H4 (cell line): ENCODE data around the gene PAK2. TPM values are rescaled to one million over a fixed set of nuclear protein-coding genes. Genes with fewer than 3 reads are reported as not detected.
A peak's percentile ranks its signal among the peaks of the same experiment; 100 is the strongest.
"Not testable (repeated sequence)": the region's sequence is repeated elsewhere in the genome, so short reads cannot be mapped to it uniquely, and the experiment has no call there.

Experiments used
- DNase-seq: peaks from one replicate; pipeline ENCODE4 v3.0.0-alpha.2; 2015; ENCODE audit warnings: low spot score
- total RNA-seq: library from RNA; depleted of rRNA; stranded (reverse); fragments of >200 nt; shearing (Covaris generic); gene quantifications from 2 replicates; pipeline ENCODE4 v1.2.3, GENCODE V29; 2014

PAK2 gene
- total RNA-seq, 1 experiment from 2014 or later, result 51.3 TPM

DNA sequence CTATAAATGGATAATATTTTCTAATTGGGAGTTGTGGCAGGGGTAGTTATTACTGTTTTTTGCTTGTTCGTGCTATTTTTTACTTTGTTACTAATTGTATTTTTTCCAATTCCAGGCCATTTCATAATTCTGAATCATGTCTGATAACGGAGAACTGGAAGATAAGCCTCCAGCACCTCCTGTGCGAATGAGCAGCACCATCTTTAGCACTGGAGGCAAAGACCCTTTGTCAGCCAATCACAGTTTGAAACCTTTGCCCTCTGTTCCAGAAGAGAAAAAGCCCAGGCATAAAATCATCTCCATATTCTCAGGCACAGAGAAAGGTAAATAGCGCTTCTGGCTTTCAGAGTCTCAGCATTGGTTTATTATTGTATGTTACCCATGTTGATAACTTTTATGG, 42.9 kb downstream of the PAK2 start:
- DNase-seq, result no peak

DNA sequence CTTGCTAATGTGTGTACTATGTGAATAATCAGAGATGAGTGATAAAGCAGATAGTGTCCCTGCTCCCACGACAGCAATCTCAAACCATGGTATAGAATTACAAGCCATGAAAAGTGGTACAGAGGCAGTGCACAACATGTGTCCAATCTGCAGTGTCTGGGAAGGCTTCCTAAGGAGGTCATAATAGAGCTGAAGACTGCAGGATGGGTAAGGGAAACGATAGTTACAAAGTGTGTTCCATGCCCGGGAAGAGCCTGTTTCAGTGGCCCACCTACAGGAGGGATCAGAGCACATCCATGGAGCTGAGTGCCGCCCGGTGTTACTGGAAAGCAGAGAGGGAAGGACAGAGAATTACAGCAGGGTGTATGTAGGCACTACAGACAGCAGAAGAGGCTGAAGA, 48.9 kb downstream of the PAK2 start:
- DNase-seq, result no peak

DNA sequence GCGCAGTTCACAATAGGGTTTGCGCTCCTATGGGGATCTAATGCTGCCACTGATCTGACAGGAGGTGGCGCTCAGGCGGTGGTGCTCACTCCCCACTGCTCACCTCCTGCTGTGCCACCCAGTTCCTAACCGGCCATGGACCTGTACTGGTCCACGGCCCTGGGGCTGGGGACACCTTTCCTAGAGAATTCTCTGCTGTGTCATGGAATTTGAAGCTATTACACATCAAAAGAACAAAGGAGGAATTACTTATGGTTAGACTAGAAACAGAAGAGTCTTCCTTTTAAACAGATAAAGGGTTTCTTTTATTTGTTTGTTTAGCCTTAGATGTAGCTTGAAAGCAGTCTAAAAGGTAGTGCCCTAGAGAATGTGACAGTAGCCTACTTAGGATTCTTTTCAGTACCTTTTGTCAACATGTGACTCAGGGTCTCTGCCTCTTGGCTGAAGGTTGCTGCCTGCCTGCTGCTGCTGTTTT, 50.3 kb downstream of the PAK2 start:
- no peak for DNase-seq

DNA sequence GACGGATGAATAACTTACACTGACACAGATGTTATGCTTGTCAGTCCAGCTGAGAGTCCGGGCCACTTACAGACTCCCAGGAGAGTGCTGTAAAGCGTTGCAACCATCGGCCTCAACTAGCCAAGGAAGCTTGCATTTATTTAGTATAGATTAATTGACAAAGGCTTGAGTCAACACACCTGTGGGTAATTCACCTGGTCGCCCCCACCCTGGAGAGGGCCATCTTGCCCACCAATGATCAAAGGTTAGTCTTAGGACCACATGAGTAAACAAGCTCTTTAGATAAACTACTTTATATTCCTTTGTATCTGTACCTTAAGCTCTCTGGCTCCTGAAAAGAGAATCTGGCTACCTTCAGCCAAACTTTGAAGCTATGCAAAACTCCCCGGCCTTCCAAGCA, 51.0 kb downstream of the PAK2 start:
- no peak for DNase-seq

DNA sequence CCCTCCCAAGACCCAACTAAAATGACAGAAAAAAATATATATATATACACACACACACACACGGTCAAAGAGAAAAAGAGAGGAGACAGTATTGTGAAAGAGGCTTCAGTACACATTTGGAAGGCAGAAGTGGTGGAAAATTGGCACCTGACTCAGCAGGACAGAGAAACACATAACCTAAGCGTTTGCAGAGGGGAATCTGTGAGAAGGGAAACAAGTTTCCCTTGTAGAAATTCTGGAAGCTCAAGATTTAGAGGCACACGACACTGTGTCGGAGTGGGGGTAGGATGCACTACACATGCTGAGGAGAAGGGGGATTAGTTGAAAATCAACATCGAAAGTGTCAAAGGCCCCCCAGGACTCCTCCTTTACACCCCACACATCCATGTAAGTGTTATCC, 53.1 kb downstream of the PAK2 start:
- peak; percentile 46 for DNase-seq

DNA sequence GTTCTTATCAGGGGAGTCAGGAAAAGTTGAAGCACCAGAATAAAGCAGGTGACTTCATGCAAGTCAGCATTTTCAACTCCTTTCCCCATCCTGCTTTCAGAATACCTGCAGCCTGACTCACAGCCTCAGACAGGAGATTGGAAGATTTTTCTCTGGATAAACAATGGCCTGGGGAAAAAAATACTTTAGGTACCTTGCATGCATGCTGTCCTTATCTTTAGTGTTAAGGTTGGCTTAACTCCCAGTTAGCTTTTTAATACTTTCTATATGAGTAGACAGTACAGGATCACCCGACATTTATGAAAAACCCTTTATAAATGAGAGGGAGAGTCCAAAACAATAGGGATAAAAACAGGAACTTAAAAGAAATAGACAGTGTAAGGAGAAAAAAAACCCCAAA, 53.6 kb downstream of the PAK2 start:
- DNase-seq, result peak; percentile 89

DNA sequence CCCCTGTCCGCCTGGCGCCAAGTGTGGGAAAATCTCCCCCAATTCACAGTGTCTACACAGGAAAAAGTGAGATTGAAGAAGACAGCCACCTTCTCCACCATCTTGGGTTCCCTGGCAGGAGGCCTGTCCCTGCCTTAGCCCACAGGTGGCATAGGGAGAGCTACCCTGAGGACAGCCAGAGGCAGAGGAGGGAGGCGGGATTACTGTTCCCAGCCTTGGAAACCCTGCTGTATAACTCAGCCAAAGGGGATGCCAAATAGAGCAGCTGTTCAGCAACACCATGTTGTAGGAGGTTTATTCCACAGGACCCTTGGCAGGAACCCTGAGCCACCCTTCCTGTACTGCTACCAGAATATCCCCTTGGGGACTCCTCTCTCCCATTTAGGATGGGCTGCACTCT, 54.8 kb downstream of the PAK2 start:
- DNase-seq, result no peak

DNA sequence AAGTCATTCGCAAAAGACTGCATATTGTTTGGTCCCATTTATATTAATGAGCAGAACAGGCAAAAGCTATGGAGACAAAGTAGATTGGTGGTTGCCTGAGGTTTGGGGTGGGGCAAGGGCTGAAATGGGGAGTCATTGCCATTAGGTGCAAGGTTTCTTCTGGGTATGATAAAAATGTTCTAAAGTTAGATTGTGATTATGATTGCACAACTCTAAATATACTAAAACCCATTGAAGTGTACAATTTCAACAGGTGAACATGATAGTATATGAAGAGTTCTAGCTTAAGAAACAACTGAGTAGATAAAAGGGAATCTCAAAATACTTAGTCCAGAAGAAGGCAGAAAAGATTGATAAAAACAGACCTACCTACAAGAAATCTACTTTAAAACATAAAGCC, 56.7 kb downstream of the PAK2 start:
- no peak for DNase-seq

DNA sequence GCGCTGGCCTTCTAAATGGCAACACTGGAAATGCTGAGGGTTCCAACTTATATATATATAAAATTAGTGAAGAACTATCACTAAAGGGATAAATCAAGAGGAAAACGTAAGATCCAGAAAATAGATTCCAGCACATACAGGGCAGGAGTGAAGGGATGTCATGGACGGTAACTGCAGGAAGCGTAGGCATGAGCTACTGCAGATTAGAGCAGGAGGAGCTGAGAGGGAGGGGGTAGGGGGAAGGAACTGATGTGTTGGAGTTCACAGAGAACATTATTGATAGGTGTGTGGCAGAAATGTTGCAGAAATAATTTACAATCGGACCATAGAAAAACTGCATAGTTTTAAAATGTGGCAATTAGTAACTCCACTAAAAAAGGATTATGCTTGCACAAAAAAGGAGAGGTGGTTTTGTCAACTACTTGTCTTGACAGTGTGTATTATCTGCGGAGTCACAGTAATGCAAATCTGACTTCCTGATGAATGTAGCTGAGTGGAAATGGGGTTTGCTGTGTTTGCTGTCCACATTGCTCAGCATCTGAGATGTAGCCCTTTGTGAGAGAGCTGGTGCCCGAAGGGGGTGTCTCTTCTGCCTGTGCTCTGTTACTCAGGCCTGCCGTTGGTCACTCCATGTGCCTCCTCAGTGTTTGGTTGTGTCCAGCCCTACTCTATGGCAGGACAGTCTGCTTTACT, 61.2 kb downstream of the PAK2 start:
- DNase-seq, result no peak

DNA sequence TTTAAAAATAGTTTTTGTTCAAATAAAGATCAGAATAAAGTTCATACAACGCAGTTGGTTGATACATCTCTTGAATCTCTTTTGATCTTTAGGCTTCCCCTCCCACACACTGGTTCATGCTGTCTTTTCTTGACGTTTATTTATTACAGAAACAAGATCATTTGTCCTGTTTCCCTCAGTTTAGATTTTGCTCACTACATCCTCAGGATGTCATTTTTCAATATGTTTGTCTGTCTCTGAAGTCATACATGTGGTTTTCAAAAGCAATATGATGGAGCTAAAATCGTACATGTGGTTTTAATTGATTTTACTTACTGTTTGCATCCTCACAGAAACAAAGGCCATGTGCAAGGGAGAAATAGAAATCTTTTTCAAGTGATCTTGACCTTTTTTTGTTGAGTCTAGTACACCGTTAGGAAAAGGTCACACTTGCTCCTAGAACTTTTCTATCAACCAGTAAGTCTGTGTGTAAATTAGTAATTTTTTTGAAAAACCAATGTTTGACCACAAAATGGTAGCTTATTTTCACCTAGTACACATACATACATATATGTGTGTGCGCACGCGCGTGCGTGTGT, 64.3 kb downstream of the PAK2 start:
- DNase-seq, result no peak

DNA sequence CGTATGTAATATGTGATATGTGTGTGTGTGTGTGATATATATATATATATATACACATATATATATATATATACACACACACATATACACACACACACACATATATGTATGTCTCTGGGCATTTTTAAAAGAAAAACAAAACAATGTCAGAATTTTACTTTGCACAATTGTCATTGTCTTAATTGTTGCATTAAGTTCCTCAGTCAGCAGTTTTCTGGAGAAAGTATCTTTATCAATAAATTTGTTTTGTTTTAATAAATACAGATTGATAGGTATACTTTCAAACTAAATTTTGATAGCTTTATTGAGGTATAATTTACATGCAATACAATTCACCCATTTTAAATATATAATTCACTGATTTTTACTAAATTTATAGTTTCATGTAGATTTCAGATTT, 65.1 kb downstream of the PAK2 start:
- no peak for DNase-seq

DNA sequence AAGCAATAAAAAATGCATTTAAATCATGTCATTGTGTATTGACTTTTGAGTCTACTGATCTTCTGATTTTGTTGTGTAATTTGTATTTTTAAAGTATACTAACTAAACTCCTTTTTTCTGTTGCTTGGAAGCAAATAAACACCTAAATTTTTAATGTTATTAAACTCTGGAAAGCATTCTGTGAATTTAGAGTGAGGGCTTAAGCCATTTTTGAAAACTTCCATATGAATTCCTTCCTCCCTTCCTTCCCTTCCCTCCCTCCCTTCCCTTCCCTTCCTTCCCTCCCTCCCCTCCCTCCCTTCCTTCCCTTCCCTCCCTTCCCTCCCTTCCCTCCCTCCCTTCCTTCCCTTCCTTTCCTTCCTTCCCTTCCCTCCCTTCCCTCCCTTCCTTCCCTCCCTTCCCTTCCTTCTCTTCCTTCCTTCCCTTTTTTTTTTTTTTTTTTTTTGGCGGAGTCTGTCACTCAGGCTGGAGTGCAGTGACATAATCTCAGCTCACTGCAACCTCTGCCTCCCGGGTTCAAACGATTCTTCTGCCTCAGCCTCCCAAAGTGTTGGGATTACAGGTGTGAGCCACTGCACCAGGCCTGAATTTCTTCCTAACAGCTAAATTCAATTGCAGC, 71.4 kb downstream of the PAK2 start:
- no peak for DNase-seq

DNA sequence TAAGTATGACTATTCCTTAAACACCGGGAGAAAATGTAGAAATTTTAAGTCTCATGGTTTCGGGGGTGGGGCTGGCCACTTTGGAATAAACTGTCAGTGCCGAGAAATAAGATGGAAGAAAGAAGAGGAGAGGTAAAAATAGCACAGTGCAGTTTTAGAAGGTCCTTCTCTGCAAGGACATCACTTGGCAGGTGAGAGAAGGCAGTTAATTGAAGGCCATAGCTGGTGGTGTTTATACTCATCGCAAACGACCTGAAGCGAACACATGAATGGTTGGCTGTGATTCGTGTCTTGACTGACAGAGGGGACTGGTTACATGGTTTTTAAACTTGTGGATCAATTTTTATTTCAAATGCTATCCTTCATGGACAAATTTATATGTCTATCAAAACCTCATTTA, 73.2 kb downstream of the PAK2 start:
- DNase-seq, result no peak

DNA sequence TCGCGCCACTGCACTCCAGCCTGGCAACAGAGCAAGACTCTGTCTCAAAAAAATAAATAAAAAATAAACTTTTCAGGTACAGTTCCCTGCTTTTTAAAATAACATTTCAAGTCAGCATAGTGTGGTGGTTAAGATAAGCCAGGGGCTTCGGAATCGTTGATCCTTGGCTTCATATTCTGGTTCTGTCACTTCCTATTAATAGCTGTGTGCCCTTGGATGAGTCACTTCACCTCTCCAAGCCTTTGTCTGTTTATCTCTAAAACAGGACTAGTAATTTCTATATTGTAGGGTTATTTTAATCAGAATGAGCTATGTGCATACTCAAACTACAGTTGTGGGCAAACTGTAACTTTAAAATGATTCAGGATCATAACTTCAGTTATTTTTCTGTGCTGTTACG, 74.2 kb downstream of the PAK2 start:
- DNase-seq, result no peak

DNA sequence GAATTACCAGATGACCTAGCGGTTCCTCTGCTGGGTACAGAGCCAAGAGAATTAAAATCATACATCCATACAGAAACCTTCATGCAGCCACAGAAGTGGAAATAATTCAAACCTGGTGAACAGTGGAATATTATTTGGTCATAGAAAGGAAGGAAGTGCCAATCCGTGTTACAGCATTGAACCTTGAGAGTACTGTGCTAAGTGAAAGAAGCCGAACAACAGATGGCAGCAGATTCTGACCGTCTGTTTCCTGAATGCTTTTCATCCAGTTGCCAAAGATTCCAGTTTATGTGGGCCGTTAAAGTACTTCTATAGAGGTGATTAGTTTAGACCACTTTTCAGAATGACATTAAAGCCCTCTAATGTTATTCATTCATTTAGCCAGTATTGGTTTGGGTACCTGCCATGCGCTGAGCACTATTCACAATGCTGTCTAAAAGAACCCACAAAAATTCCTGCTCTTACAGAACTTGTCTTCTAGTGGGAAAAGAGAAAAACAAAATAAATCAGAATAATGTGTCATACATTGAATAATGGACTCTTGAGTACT, 82.2 kb downstream of the PAK2 start:
- no peak for DNase-seq

DNA sequence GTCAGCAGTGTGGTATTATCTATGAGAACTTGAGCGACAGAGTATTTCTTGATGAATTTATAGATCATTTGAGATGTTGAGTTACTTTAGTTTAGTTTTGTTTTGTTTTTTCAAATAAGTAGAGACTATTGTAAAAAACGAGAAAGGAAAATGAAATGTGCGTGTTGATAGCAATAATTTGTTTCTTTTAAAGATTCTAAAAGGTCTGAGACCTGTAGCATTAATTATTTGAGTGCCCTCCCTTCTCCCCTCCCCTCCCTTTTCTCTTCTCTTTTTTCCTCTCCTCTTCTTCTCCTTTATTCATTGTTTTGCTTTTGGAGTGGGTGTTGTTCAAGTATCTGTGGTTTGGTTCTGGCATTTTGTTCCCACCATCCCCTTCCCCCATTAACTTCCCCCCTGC, 90.0 kb downstream of the PAK2 start:
- DNase-seq, result not testable (repeated sequence)

DNA sequence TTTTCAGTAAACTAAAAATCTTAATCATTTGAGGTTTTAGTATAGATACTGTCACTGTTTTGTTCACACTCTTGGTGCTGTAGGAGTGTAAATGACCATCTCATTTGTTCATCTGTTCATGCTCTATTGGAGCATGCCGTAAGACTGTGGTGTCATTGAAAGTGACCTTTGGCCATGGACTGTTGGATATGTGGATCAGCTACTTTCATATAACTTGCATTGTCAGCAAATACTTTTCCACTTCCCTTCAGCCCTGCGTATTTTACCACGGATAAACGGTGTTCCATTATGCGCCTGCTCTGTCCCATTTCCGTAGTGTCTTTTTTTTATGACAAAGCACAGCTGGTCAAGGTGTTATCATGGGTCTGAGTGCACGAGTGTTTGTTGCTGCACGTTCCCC, 95.4 kb downstream of the PAK2 start:
- DNase-seq, result no peak

DNA sequence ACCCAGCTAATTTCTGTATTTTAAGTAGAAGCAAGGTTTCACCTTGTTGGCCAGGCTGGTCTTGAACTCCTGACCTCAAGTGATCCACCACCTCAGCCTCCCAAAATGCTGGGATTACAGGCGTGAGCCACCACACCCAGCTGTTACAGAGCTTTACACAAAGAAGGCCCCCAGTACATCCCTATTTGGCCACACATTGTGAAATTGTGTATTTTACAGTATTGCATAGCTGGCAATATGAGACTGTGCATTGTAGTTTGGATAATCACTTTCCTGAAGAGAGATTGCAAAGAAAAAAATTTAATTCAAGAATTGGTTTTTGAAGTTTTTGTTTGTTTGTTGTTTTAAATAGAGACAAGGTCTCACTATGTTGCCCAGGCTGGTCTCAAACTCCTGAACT, 97.0 kb downstream of the PAK2 start:
- DNase-seq, result not testable (repeated sequence)

DNA sequence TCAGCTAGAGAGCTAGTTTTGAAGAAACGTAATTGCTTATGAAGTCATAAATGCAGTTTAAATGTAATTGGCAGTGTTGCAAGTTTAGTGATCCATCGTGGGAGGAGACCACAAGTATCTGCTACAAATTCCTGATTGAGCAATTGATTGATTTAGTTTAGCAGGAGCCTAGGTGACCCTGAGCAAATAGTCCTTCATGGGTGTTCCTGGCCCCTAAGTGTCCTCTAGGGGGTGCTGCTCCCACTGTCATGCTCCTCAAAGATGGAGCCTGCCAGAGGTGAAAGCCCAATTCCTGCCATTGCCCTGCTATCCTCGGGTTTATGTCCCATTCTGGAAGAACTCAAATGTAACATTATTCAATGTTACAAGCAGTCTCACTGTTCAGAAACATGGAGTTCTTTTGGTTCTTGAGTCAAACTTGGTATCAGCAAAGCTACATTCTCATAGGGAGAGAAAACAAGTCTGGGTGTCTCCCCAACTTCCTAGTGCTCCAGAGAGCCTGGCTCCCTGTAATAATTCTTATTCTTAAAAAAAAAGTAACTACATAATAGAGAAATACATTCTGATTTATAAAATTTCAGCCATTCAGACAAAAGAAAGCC, 98.3 kb downstream of the PAK2 start:
- DNase-seq, result peak; percentile 46

DNA sequence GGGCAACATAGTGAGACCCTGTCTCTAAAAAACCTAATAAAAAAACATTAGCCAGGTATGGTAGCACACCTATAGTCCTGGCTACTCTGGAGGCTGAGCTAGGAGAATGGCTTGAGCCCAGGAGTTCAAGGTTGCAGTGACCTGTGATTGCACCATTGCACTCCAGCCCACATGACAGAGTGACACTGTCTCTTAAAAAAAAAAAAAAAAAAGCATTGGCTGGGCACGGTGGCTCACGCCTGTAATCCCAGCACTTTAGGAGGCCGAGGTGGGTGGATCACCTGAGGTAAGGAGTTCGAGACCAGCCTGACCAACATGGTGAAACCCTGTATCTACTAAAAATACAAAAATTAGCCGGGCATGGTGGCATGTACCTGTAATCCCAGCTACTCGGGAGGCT, 99.7 kb downstream of the PAK2 start:
- DNase-seq, result not testable (repeated sequence)

DNA sequence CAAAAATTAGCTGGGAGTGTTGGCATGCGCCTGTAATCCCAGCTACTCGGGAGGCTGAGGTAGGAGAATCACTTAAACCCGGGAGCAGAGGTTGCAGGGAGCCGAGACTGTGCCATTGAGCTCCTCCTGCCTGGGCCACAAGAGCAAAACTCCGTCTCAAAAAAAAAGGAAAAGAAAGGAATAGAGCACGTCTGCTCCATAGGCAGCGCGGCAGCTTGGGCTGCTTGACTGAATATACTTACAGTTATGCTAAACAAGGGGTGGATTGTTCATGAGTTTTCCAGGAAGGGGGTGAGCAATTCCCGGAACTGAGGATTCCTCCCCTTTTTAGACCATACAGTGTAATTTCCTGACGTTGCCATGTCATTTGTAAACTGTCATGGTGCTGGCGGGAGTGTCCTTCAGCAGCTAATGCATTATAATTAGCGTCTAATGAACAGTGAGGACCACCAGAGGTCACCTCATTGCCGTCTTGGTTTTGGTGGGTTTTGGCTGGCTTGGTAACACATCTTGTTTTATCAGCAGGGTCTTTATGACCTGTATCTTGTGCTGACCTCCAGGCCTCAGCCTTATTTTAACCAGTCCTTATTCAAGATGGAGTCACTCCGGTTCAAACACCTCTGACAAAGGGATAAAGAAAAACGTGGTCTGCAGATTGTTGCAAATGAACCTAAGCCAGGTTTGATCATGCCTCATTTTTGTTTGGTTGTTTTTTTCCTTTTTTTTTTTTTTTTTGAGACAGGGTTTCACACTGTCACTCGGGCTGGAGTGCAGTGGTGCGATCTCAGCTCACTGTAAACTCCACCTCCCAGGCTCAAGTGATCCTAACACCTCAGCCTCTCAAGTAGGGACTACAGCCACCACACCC, 103.1 kb downstream of the PAK2 start:
- no peak for DNase-seq
